ENCODE measurements around the gene FOXP4.

DNA sequence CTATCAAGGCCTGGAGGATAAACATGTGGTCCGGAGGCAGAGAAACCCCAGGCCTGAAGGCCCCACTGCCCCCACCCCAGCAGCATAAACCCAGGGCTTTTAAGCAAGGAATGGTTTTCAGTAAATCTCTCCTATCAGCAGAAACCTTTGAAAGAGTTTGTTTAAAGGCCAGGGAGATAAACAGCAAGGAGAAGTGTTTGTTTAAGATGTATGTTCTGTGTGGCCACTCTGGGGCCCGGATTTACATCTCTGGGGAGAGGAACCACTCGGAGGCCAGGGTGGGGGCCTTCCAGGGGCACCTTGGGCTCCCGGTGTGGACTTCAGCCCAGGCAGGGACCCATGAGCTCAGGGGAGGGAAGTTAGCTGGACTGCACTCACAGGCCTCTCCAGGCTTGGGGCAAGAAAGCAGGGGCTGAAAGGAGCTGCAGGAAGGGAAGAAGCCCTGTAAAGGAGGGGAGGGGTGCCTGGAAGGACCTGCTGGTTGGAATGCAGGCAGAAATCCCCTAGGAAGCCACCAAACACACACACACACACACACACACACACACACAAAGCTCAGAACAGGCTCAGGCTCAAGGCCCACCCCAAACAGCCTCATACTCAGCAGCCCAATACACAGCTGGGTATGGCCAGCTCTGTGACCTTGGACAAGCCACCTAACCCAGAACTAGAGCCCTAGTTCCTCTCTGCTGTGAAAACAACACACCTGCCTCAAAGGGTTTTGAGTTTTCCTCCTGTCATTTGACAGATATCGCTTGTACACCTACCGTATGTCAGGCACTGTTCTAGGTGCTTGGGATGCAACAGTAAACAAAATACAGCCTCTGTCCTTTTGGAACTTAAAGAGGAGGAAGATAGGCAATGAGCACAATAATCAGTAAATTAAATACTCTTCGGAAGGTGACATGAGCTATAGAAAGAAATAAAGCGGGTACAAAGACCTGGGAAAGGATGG, 26.2 kb upstream of the FOXP4 start:
- TF ChIP-seq, protein P1, sequence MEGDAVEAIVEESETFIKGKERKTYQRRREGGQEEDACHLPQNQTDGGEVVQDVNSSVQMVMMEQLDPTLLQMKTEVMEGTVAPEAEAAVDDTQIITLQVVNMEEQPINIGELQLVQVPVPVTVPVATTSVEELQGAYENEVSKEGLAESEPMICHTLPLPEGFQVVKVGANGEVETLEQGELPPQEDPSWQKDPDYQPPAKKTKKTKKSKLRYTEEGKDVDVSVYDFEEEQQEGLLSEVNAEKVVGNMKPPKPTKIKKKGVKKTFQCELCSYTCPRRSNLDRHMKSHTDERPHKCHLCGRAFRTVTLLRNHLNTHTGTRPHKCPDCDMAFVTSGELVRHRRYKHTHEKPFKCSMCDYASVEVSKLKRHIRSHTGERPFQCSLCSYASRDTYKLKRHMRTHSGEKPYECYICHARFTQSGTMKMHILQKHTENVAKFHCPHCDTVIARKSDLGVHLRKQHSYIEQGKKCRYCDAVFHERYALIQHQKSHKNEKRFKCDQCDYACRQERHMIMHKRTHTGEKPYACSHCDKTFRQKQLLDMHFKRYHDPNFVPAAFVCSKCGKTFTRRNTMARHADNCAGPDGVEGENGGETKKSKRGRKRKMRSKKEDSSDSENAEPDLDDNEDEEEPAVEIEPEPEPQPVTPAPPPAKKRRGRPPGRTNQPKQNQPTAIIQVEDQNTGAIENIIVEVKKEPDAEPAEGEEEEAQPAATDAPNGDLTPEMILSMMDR (IDR thresholded peaks at IDR 0.05): no peak
- TF ChIP-seq POLR2A (IDR thresholded peaks at IDR 0.05) (no peak), POLR2AphosphoS5 (IDR thresholded peaks at IDR 0.05) (no peak)

Data from breast epithelium (tissue), 3 donors.